WTC11 (cell line): ENCODE data around the gene CACNA1E. TPM values are rescaled to one million over a fixed set of nuclear protein-coding genes. Genes with fewer than 3 reads are reported as not detected.

Source experiments
- ATAC-seq: fragments of 200-7000 bp; cut with Tn5 transposase; 2 replicates; pipeline ENCODE4 v1.10.0; 2021; ENCODE audit warnings: mild to moderate bottlenecking, moderate library complexity
- CTCF ChIA-PET: fragments of 300-600 bp; sonication (Branson Sonifier 250); formaldehyde crosslinking; loops from one replicate; lab custom pipeline; 2021; ENCODE audit warnings: antibody characterized with exemption; lab: Charles Lee
- POLR2A ChIA-PET: fragments of 350-600 bp; sonication (Branson Sonifier 250); formaldehyde crosslinking; loops from one replicate; lab custom pipeline; 2021; ENCODE audit warnings: antibody characterized with exemption; lab: Charles Lee
- DNase-seq: peaks from one replicate; pipeline ENCODE4 v3.0.0; 2021; ENCODE audit warnings: low spot score
- H3K27ac Mint-ChIP-seq: 2 replicates; pipeline ENCODE4 v1.8.0; 2021; ENCODE audit warnings: mixed read lengths
- H3K27me3 Mint-ChIP-seq: 2 replicates; pipeline ENCODE4 v1.8.0; 2021; ENCODE audit warnings: low read depth, mild to moderate bottlenecking, moderate library complexity, mixed read lengths
- H3K36me3 Mint-ChIP-seq: 2 replicates; pipeline ENCODE4 v1.8.0; 2021; ENCODE audit warnings: mixed read lengths
- H3K4me1 Mint-ChIP-seq: 2 replicates; pipeline ENCODE4 v1.8.0; 2022; ENCODE audit warnings: mixed read lengths
- H3K4me3 Mint-ChIP-seq: 2 replicates; pipeline ENCODE4 v1.8.0; 2021; ENCODE audit warnings: mild to moderate bottlenecking, moderate library complexity, mixed read lengths
- H3K9me3 Mint-ChIP-seq: 2 replicates; pipeline ENCODE4 v1.8.0; 2021; ENCODE audit warnings: mixed read lengths
- CBFB ChIP-seq: sonication (generic); formaldehyde crosslinking; IDR thresholded peaks from 2 replicates; pipeline ENCODE4 v1.8.1; 2022; ENCODE audit warnings: mild to moderate bottlenecking, low read depth, missing genetic modification reagents
- CREM ChIP-seq: sonication (generic); formaldehyde crosslinking; IDR thresholded peaks from 2 replicates; pipeline ENCODE4 v1.8.1; 2022; ENCODE audit warnings: mild to moderate bottlenecking, missing genetic modification reagents, moderate library complexity
- ELF4 ChIP-seq: sonication (generic); formaldehyde crosslinking; IDR thresholded peaks from 2 replicates; pipeline ENCODE4 v1.8.1; 2022; ENCODE audit warnings: low read depth, mild to moderate bottlenecking, moderate library complexity, missing genetic modification reagents
- EMX1 ChIP-seq: fragments of 250-450 bp; sonication (Bioruptor Pico); IDR thresholded peaks from 2 replicates; pipeline ENCODE4 v1.8.0; 2021; ENCODE audit warnings: mild to moderate bottlenecking
- GABPB1 ChIP-seq: sonication (generic); formaldehyde crosslinking; IDR thresholded peaks from 2 replicates; pipeline ENCODE4 v1.8.1; 2023; ENCODE audit warnings: mild to moderate bottlenecking, missing genetic modification reagents
- GRHL2 ChIP-seq: fragments of 250-450 bp; sonication (Bioruptor Pico); IDR thresholded peaks from 2 replicates; pipeline ENCODE4 v1.8.0; 2022; ENCODE audit warnings: mild to moderate bottlenecking, moderate library complexity; ENCODE audit not compliant: insufficient replicate concordance, severe bottlenecking
- HMGA2 ChIP-seq: fragments of 250-450 bp; sonication (Bioruptor Pico); IDR thresholded peaks from 2 replicates; pipeline ENCODE4 v1.4.0; 2021; ENCODE audit warnings: mild to moderate bottlenecking, moderate library complexity
- IRF2 ChIP-seq: sonication (generic); formaldehyde crosslinking; IDR thresholded peaks from 2 replicates; pipeline ENCODE4 v1.8.0; 2022; ENCODE audit warnings: low read depth, missing genetic modification reagents, borderline replicate concordance
- JUN ChIP-seq: sonication (generic); formaldehyde crosslinking; IDR thresholded peaks from 2 replicates; pipeline ENCODE4 v1.8.0; 2023; ENCODE audit warnings: mild to moderate bottlenecking, missing genetic modification reagents
- NFYB ChIP-seq: sonication (generic); formaldehyde crosslinking; conservative IDR thresholded peaks from 2 replicates; pipeline ENCODE4 v1.8.0; 2022; ENCODE audit warnings: low read depth, missing genetic modification reagents
- PRRX2 ChIP-seq: fragments of 250-450 bp; sonication (Bioruptor Pico); IDR thresholded peaks from 2 replicates; pipeline ENCODE4 v1.8.0; 2021; ENCODE audit warnings: mild to moderate bottlenecking
- SMAD3 ChIP-seq: sonication (generic); formaldehyde crosslinking; IDR thresholded peaks from 2 replicates; pipeline ENCODE4 v1.8.0; 2022; ENCODE audit warnings: missing genetic modification reagents, mild to moderate bottlenecking, borderline replicate concordance
- TCF7 ChIP-seq: sonication (generic); formaldehyde crosslinking; IDR thresholded peaks from 2 replicates; pipeline ENCODE4 v1.8.0; 2022; ENCODE audit warnings: mild to moderate bottlenecking, low read depth, missing genetic modification reagents, moderate library complexity
- TEAD4 ChIP-seq: sonication (generic); formaldehyde crosslinking; IDR thresholded peaks from 2 replicates; pipeline ENCODE4 v1.8.0; 2022; ENCODE audit warnings: mild to moderate bottlenecking, missing genetic modification reagents
- TP53 ChIP-seq: sonication (generic); formaldehyde crosslinking; IDR thresholded peaks from 2 replicates; pipeline ENCODE4 v1.8.1; 2023; ENCODE audit warnings: mild to moderate bottlenecking, missing genetic modification reagents
- ZNF396 ChIP-seq: fragments of 250-450 bp; sonication (Bioruptor Pico); IDR thresholded peaks from 2 replicates; pipeline ENCODE4 v1.8.0; 2021; ENCODE audit warnings: mild to moderate bottlenecking, moderate library complexity, borderline replicate concordance
- total RNA-seq: library from RNA; stranded (reverse); gene quantifications from 3 replicates; pipeline ENCODE4 v1.2.3, GENCODE V29; 2021
- TF ChIP-seq, protein P1 (sequence below): sonication (generic); formaldehyde crosslinking; IDR thresholded peaks from 2 replicates; pipeline ENCODE4 v1.8.0; 2022; ENCODE audit warnings: mild to moderate bottlenecking, missing genetic modification reagents
- TF ChIP-seq, protein P2 (sequence below): sonication (generic); formaldehyde crosslinking; IDR thresholded peaks from 2 replicates; pipeline ENCODE4 v1.8.0; 2022; ENCODE audit warnings: mild to moderate bottlenecking, missing genetic modification reagents
- TF ChIP-seq, protein P3 (sequence below): sonication (generic); formaldehyde crosslinking; IDR thresholded peaks from 2 replicates; pipeline ENCODE4 v1.8.0; 2022; ENCODE audit warnings: mild to moderate bottlenecking, missing genetic modification reagents
- TF ChIP-seq, protein P4 (sequence below): fragments of 250-450 bp; sonication (Bioruptor Pico); conservative IDR thresholded peaks from 2 replicates; pipeline ENCODE4 v1.9.0; 2021; ENCODE audit warnings: mild to moderate bottlenecking

The CACNA1E gene
- total RNA-seq, 1 experiment from 2014 or later: 0.63 TPM

DNA sequence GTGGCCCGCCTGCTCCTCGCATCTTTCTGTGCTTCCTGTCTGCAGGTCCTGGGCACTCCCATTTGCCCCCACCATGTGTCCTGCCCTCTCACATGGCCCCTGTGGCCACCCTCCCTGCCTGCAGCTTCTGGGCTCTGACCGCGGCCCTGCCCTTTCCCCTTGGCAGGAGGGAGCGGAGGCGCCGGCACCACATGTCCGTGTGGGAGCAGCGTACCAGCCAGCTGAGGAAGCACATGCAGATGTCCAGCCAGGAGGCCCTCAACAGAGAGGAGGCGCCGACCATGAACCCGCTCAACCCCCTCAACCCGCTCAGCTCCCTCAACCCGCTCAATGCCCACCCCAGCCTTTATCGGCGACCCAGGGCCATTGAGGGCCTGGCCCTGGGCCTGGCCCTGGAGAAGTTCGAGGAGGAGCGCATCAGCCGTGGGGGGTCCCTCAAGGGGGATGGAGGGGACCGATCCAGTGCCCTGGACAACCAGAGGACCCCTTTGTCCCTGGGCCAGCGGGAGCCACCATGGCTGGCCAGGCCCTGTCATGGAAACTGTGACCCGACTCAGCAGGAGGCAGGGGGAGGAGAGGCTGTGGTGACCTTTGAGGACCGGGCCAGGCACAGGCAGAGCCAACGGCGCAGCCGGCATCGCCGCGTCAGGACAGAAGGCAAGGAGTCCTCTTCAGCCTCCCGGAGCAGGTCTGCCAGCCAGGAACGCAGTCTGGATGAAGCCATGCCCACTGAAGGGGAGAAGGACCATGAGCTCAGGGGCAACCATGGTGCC lies 249.1 kb downstream of the CACNA1E start:
- peaks cover 6% of the 10 kb centered on the region; the same call in 1 of the 2 replicates for H3K4me1 Mint-ChIP-seq
- ATAC-seq: no peak
- ChIA-PET POLR2A (no interaction called here), CTCF (no interaction called here)
- no peak overlapping the region for H3K4me3 Mint-ChIP-seq
- no peaks in the 10 kb centered on the region for H3K36me3 Mint-ChIP-seq
- no peaks in the 10 kb centered on the region for H3K27me3 Mint-ChIP-seq
- TF ChIP-seq JUN: no peak
- no peak for TF ChIP-seq TCF7 (CRISPR knock-in tag)
- TF ChIP-seq IRF2: no peak
- TF ChIP-seq, protein P1, sequence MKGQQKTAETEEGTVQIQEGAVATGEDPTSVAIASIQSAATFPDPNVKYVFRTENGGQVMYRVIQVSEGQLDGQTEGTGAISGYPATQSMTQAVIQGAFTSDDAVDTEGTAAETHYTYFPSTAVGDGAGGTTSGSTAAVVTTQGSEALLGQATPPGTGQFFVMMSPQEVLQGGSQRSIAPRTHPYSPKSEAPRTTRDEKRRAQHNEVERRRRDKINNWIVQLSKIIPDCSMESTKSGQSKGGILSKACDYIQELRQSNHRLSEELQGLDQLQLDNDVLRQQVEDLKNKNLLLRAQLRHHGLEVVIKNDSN (CRISPR knock-in tag): no peak
- TF ChIP-seq PRRX2: no peak
- no peak for TF ChIP-seq NFYB (CRISPR knock-in tag)
- TF ChIP-seq GABPB1 (CRISPR knock-in tag): no peak
- no peak for TF ChIP-seq GRHL2
- TF ChIP-seq EMX1 (CRISPR knock-in tag): no peak
- TF ChIP-seq, protein P2, sequence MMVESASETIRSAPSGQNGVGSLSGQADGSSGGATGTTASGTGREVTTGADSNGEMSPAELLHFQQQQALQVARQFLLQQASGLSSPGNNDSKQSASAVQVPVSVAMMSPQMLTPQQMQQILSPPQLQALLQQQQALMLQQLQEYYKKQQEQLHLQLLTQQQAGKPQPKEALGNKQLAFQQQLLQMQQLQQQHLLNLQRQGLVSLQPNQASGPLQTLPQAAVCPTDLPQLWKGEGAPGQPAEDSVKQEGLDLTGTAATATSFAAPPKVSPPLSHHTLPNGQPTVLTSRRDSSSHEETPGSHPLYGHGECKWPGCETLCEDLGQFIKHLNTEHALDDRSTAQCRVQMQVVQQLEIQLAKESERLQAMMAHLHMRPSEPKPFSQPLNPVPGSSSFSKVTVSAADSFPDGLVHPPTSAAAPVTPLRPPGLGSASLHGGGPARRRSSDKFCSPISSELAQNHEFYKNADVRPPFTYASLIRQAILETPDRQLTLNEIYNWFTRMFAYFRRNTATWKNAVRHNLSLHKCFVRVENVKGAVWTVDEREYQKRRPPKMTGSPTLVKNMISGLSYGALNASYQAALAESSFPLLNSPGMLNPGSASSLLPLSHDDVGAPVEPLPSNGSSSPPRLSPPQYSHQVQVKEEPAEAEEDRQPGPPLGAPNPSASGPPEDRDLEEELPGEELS: no peak
- no peak for TF ChIP-seq ZNF396
- TF ChIP-seq SMAD3 (CRISPR knock-in tag): no peak
- no peak for TF ChIP-seq ELF4 (CRISPR knock-in tag)
- TF ChIP-seq CBFB: no peak
- no peak for TF ChIP-seq TEAD4 (CRISPR knock-in tag)
- no peak for DNase-seq
- H3K9me3 Mint-ChIP-seq: no peaks in the 10 kb centered on the region
- H3K27ac Mint-ChIP-seq: no peak overlapping the region

DNA sequence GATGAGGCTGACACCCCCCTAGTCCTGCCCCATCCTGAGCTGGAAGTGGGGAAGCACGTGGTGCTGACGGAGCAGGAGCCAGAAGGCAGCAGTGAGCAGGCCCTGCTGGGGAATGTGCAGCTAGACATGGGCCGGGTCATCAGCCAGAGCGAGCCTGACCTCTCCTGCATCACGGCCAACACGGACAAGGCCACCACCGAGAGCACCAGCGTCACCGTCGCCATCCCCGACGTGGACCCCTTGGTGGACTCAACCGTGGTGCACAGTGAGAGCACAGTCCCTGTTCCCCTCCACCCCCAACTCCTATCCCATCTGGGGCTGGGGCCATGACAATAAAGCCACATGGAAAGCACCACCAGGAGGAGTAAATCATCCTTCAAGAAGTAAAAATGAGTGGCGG lies 250.2 kb downstream of the CACNA1E start:
- H3K9me3 Mint-ChIP-seq: no peaks in the 10 kb centered on the region
- no peak for ATAC-seq

More for the DNA sequence above, 250.2 kb downstream of the CACNA1E start:
- Mint-ChIP-seq H3K36me3 (no peaks in the 10 kb centered on the region), H3K4me1 (peaks cover 6% of the 10 kb centered on the region; the same call in 1 of the 2 replicates), H3K27me3 (no peaks in the 10 kb centered on the region), H3K4me3 (no peak overlapping the region), H3K27ac (no peak overlapping the region)
- TF ChIP-seq TP53 (CRISPR knock-in tag): no peak
- no peak for TF ChIP-seq GRHL2
- TF ChIP-seq HMGA2 (CRISPR knock-in tag): no peak
- no peak for TF ChIP-seq GABPB1 (CRISPR knock-in tag)
- TF ChIP-seq CREM (CRISPR knock-in tag): no peak
- TF ChIP-seq, protein P3, sequence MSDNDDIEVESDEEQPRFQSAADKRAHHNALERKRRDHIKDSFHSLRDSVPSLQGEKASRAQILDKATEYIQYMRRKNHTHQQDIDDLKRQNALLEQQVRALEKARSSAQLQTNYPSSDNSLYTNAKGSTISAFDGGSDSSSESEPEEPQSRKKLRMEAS (CRISPR knock-in tag): no peak
- TF ChIP-seq, protein P4, sequence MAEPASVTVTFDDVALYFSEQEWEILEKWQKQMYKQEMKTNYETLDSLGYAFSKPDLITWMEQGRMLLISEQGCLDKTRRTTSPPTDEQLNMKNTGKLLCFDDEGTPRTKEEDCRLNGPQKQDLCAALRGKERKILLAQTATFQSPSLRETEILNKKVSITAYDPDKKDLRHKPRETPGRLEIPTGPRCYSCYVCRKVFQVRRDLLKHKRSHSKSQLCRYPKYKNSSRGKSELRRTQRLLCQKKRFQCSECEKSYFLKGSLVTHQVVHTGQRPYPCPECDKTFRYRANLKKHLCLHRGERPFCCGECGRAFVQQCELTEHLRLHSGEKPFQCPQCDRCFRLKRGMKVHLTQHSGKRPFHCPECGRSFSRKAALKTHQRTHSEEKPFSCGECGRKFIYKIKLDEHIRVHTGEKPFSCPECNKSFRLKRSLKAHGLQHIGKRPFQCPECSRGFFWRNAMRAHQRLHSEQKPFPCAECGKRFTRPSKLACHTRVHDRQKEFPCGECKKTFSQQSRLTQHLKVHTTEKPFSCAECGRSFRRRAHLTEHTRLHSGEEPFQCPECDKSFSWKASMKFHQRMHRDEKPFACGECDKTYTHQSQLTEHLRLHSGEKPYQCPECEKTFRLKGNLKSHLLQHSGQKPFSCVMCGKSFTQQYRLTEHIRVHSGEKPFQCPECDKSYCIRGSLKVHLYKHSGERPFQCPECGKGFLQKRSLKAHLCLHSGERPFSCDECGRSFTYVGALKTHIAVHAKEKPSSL: no peak
- CTCF ChIA-PET: no interaction called here
- POLR2A ChIA-PET: no interaction called here
- no peak for DNase-seq
